Neural progenitor cell (in vitro differentiated cells): ENCODE results near the gene EDRF1.

Experiments used
- EZH2 ChIP-seq: fragments of 200-600 bp; sonication (generic); IDR thresholded peaks from 2 replicates; pipeline ENCODE4 v1.6.1; 2017; ENCODE audit warnings: antibody characterized with exemption, mild to moderate bottlenecking, moderate library complexity
- EZH2phosphoT487 ChIP-seq: fragments of 200-600 bp; sonication (generic); IDR thresholded peaks from 2 replicates; pipeline ENCODE4 v1.6.1; 2017; ENCODE audit warnings: antibody characterized with exemption
- TF ChIP-seq, protein P1 (sequence below): fragments of 200-600 bp; sonication (generic); IDR thresholded peaks from 2 replicates; pipeline ENCODE4 v1.5.1; 2017; ENCODE audit warnings: antibody characterized with exemption, mild to moderate bottlenecking

- TF ChIP-seq, protein P1, sequence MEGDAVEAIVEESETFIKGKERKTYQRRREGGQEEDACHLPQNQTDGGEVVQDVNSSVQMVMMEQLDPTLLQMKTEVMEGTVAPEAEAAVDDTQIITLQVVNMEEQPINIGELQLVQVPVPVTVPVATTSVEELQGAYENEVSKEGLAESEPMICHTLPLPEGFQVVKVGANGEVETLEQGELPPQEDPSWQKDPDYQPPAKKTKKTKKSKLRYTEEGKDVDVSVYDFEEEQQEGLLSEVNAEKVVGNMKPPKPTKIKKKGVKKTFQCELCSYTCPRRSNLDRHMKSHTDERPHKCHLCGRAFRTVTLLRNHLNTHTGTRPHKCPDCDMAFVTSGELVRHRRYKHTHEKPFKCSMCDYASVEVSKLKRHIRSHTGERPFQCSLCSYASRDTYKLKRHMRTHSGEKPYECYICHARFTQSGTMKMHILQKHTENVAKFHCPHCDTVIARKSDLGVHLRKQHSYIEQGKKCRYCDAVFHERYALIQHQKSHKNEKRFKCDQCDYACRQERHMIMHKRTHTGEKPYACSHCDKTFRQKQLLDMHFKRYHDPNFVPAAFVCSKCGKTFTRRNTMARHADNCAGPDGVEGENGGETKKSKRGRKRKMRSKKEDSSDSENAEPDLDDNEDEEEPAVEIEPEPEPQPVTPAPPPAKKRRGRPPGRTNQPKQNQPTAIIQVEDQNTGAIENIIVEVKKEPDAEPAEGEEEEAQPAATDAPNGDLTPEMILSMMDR, result no peak
- TF ChIP-seq EZH2 (no peak), EZH2phosphoT487 (no peak)
These were observed 19.9 kb upstream of the EDRF1 start for GRCh38 chr10:125699562-125700143.
